HEK293T (cell line): ENCODE data around the gene SLC7A9.

Experiments
- CTCF ChIA-PET: fragments of 350-600 bp; formaldehyde crosslinking; extraction: SDS; loops from one replicate; lab custom pipeline; 2021; ENCODE audit warnings: antibody characterized with exemption, inconsistent platforms; lab: Yijun Ruan, JAX
- POLR2A ChIA-PET: fragments of 350-600 bp; formaldehyde crosslinking; extraction: SDS; loops from one replicate; lab custom pipeline; 2020; ENCODE audit warnings: antibody characterized with exemption, inconsistent platforms; lab: Yijun Ruan, JAX
- DNase-seq: peaks from one replicate; pipeline ENCODE4 v3.0.0; 2012; ENCODE audit warnings: mixed read lengths; ENCODE audit errors: extremely low spot score
- ARNT ChIP-seq: fragments of 450-650 bp; IDR thresholded peaks from 2 replicates; pipeline ENCODE4 v1.6.1; 2017; ENCODE audit warnings: mild to moderate bottlenecking
- BHLHE40 ChIP-seq: fragments of 450-650 bp; IDR thresholded peaks from 2 replicates; pipeline ENCODE4 v1.6.1; 2016; ENCODE audit warnings: mild to moderate bottlenecking, moderate library complexity, borderline replicate concordance
- CTBP1 ChIP-seq: fragments of 450-650 bp; IDR thresholded peaks from 2 replicates; pipeline ENCODE4 v1.6.1; 2016; ENCODE audit warnings: borderline replicate concordance
- ELF4 ChIP-seq: fragments of 450-650 bp; IDR thresholded peaks from 2 replicates; pipeline ENCODE4 v1.6.1; 2017; ENCODE audit warnings: antibody characterized with exemption
- FOXA1 ChIP-seq: fragments of 450-650 bp; IDR thresholded peaks from 2 replicates; pipeline ENCODE4 v1.6.1; 2016; ENCODE audit warnings: mild to moderate bottlenecking
- FOXK2 ChIP-seq: fragments of 450-650 bp; IDR thresholded peaks from 2 replicates; pipeline ENCODE4 v1.6.1; 2016; ENCODE audit warnings: mild to moderate bottlenecking
- FOXM1 ChIP-seq: fragments of 450-650 bp; IDR thresholded peaks from 2 replicates; pipeline ENCODE4 v1.6.1; 2017; ENCODE audit warnings: mild to moderate bottlenecking, borderline replicate concordance
- HDGF ChIP-seq: fragments of 450-650 bp; IDR thresholded peaks from 2 replicates; pipeline ENCODE4 v1.6.1; 2017; ENCODE audit warnings: antibody characterized with exemption, borderline replicate concordance
- L3MBTL2 ChIP-seq: fragments of 450-650 bp; conservative IDR thresholded peaks from 2 replicates; pipeline ENCODE4 v1.6.1; 2016; ENCODE audit warnings: mild to moderate bottlenecking
- LEF1 ChIP-seq: fragments of 450-650 bp; IDR thresholded peaks from 2 replicates; pipeline ENCODE4 v1.6.1; 2017; ENCODE audit warnings: mild to moderate bottlenecking, borderline replicate concordance
- NFRKB ChIP-seq: fragments of 450-650 bp; IDR thresholded peaks from 2 replicates; pipeline ENCODE4 v1.6.1; 2016; ENCODE audit warnings: mild to moderate bottlenecking, moderate library complexity
- SP1 ChIP-seq: fragments of 450-650 bp; IDR thresholded peaks from 2 replicates; pipeline ENCODE4 v1.6.1; 2017
- SUZ12 ChIP-seq: fragments of 450-650 bp; IDR thresholded peaks from 2 replicates; pipeline ENCODE4 v1.6.1; 2016; ENCODE audit warnings: mild to moderate bottlenecking
- TARDBP ChIP-seq: fragments of 450-650 bp; IDR thresholded peaks from 2 replicates; pipeline ENCODE4 v1.6.1; 2016
- ZNF384 ChIP-seq: fragments of 450-650 bp; IDR thresholded peaks from 2 replicates; pipeline ENCODE4 v1.6.1; 2016
- TF ChIP-seq, protein P1 (sequence below): fragments of 450-650 bp; IDR thresholded peaks from 2 replicates; pipeline ENCODE4 v1.6.1; 2016

Gene SLC7A9

DNA sequence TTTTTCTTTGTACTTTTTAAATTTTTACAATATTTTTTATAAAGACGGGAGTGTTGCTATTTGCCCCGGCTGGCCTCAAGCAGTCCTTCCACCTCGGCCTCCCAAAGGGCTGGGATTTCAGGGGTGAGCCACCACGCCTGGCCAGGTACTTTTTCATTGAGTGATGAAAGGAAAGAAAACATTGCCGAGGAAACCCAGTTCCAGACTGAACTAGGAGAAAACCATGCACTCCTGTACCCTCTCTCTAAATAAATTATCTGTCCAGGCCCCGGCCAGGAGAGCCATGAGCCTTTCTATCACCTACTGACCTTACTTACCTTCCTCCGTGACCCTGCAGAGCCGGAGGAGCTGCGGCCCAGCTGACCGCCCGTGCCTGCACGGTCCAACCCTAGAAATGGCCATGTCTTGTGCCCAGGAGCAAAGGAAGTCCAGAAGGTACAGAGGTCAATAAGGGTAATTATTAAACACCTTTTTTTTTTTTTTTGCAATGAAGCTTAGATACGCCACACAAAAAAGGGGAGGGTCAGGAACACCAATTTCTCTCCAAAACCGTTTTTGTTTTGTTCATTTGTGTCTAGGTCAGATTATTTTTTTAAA is at the start of gene SLC7A9:
TSS of gene SLC7A9 (minus strand) at position 399 of the 597 bp plus-strand sequence. CDS start 1,233 bp downstream, outside the sequence.
- TF ChIP-seq BHLHE40 (no peak), FOXA1 (no peak), TARDBP (no peak), NFRKB (no peak), LEF1 (no peak), SP1 (no peak), FOXM1 (no peak), FOXK2 (no peak), L3MBTL2 (no peak), SUZ12 (no peak), ZNF384 (no peak), ELF4 (no peak), HDGF (no peak)
- TF ChIP-seq, protein P1, sequence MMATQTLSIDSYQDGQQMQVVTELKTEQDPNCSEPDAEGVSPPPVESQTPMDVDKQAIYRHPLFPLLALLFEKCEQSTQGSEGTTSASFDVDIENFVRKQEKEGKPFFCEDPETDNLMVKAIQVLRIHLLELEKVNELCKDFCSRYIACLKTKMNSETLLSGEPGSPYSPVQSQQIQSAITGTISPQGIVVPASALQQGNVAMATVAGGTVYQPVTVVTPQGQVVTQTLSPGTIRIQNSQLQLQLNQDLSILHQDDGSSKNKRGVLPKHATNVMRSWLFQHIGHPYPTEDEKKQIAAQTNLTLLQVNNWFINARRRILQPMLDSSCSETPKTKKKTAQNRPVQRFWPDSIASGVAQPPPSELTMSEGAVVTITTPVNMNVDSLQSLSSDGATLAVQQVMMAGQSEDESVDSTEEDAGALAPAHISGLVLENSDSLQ = no peak
- no peak for DNase-seq
- POLR2A ChIA-PET = no interaction called here
- CTCF ChIA-PET = no interaction called here

DNA sequence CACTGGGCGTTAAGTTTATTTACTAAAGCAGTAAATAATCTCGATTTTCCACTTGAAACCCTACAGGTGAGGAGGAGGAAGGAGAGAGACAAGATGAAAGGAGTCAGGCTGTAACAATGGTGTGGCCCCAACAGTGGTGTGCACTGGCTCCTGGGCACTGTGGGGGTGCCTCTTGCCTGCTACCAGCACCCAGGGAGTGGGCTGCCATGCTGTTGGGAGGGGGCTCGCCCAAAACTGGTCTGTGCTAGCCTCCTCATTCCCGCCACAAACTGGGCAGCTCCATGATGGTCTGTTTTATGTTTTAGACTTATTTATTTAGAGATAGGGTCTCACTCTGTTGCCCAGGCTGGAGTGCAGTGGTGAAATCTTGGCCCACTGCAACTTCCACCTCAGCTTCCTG is 49.8 kb upstream of the SLC7A9 start:
- ChIA-PET CTCF (no interaction called here), POLR2A (no interaction called here)
- TF ChIP-seq FOXA1 (no peak), L3MBTL2 (no peak), ELF4 (no peak), ARNT (no peak), HDGF (no peak), SUZ12 (no peak), SP1 (no peak), TARDBP (no peak), FOXM1 (no peak), LEF1 (no peak), CTBP1 (no peak), ZNF384 (no peak), BHLHE40 (no peak)
- no peak for DNase-seq

DNA sequence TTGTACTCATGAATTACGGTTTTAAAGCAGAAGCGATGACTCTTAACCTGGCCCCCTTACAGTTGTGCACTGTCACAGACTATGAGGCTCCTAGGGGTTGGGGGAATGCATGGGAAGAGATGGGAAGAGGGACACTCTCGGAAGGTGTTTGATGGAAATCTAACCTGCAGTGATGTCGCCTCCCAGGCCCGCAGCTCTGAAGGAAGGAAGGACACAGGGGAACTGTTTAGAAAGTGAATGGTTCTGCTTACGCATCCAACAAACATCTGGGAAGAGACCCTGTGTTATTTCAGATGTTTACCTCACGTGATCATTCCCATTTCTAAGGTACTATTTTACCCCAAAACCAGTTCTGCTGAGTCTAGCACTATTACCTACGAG is 48.0 kb upstream of the SLC7A9 start:
- no peak for DNase-seq
- POLR2A ChIA-PET = no interaction called here
- CTCF ChIA-PET = no interaction called here
- no peak for TF ChIP-seq L3MBTL2
- no peak for TF ChIP-seq FOXK2

DNA sequence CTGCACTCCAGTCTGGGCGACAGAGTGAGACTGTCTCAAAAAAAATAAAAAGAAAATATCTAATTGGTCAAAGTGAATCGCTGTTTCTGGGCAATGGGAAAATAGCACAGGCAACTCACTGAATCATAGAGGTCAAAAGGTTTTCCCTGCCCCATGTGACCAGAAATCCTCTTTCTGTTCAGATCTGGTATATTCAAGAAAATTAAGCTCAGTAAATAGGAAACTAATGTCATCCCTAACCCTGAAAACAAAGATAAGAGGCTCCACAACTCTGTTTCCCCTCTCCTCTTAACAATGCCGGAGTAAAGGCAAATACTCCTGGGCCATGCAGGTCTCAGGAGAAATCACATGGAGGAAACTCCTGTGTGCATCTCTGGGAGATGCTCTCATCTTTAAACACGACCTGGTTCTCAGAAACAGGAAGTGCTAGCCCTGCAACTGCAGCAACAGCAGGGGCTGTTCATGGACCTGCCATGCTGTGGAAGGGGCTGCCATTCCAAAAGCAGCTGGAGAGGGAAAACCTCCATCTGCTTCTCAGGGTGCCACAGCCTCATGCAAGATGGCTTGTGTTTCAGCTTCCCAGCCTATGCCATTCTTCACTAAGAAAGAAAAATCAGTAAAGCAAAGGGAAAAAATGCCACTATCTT is 47.5 kb upstream of the SLC7A9 start:
- ChIA-PET POLR2A (no interaction called here), CTCF (no interaction called here)
- TF ChIP-seq BHLHE40 (no peak), ELF4 (no peak), NFRKB (no peak), SUZ12 (no peak), CTBP1 (no peak), FOXK2 (no peak), FOXA1 (no peak), ZNF384 (no peak), FOXM1 (no peak), HDGF (no peak), SP1 (no peak), TARDBP (no peak), LEF1 (no peak), L3MBTL2 (no peak), ARNT (no peak)
- TF ChIP-seq, protein P1 = no peak
- DNase-seq = no peak

DNA sequence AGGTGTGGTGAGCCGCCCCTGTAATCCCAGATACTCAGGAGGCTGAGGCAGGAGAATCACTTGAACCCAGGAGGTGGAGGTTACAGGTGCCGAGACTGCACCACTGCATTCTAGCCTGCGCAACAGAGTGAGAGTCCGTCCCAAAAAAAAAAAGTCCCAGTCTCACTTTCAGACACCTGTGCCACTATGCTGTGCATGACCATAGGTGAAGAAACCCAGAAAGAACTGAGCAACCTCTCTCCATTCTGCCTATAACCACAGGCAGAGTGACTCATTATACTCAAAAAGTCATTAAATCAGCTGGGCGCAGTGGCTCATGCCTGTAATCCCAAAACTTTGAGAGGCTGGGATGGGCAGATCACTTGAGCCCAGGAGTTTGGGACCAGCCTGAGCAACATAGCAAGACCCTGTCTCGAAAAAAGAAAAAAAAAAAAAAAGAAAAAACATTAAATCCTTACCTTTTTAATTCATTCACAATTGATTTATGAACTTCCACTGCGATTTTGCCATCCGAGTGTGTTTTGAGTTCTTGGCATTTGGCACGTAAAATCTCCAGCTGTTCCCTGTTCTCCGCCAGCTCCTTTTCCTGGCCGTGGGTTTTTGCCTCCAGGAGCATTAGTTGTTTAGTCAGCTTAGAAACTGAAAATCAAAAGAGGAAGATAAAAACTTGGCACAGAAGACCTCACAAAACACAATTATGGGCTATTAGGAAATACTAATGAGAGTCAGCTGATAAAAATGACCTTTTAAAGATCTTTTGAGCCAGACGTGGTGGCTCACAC is 45.5 kb upstream of the SLC7A9 start:
- DNase-seq = no peak
- POLR2A ChIA-PET = no interaction called here
- TF ChIP-seq ELF4 (no peak), CTBP1 (no peak), L3MBTL2 (no peak), BHLHE40 (no peak), FOXK2 (no peak), SP1 (no peak), ZNF384 (no peak), ARNT (no peak), FOXM1 (no peak), SUZ12 (no peak), NFRKB (no peak), HDGF (no peak), FOXA1 (no peak), LEF1 (no peak), TARDBP (no peak)
- TF ChIP-seq, protein P1 = no peak
- CTCF ChIA-PET = no interaction called here
